ENCODE data around the gene KCNC4.

KCNC4 gene

DNA sequence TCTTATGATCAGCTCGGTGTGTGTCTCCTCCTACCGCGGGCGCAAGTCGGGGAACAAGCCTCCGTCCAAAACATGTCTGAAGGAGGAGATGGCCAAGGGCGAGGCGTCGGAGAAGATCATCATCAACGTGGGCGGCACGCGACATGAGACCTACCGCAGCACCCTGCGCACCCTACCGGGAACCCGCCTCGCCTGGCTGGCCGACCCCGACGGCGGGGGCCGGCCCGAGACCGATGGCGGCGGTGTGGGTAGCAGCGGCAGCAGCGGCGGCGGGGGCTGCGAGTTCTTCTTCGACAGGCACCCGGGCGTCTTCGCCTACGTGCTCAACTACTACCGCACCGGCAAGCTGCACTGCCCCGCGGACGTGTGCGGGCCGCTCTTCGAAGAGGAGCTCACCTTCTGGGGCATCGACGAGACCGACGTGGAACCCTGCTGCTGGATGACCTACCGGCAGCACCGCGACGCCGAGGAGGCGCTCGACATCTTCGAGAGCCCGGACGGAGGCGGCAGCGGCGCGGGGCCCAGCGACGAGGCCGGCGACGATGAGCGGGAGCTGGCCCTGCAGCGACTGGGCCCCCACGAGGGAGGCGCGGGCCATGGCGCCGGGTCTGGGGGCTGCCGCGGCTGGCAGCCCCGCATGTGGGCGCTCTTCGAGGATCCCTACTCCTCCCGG lies 1.5 kb downstream of the KCNC4 start:
- FAIRE-seq (no peak), DNase-seq (ENCODE audit: low spot score) (no peak)

DNA sequence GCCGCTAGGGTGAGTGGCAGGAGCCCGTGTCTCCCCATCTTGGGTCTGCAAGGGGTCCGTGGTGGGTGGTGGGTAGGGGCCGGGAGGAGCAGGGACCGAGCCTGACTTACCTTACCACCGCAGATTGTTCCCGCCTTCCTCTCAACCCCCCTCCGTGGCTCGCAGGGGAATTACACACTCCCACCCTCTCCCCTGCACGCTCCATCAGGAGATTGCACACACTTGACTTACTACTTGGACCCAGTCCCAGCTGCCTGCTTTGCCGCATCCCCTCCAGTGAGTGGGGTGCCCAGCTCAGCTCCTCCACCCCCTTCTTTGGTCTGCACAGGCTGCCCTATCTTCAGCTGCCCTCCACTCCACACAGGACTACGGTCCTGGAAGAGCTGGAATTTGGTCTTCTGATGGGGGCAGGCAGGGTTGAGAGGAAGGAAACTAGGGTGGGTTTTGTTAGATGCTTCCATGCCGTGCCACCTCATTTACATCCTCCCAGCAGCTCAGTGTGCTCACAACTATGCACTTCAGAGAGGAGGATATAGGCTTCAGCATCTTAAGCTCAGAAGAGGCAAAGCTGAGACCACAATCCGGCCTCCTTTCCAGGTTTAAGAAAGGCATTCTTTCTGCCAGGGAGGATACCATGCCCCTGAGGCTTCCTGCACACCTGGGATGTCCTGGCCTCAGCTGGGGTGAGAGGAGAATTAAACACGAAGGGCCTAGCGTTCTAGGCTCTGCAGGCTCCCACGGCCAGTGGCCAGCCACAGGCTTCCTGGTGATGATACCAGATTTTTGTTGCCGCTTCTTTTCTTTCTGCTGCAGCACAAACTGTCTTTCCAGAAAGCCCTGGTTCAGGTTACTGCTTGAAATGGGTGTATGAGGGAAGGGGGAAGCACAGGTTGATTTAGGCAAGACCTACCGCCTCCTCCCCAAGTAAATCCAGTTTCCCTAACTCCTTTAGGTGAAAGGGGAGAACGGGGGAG lies 2.3 kb downstream of the KCNC4 start:
- DNase-seq (ENCODE audit: low spot score) (no peak), FAIRE-seq (no peak)

- DNase-seq (ENCODE audit: low spot score) (no peak), FAIRE-seq (no peak)
Observed at GRCh38 chr1:110213143-110213540, 3.0 kb downstream of the KCNC4 start.

GRCh38 chr1:110214454-110215404 lies 4.6 kb downstream of the KCNC4 start:
- FAIRE-seq, result no peak
- DNase-seq (ENCODE audit: low spot score), result no peak

DNA sequence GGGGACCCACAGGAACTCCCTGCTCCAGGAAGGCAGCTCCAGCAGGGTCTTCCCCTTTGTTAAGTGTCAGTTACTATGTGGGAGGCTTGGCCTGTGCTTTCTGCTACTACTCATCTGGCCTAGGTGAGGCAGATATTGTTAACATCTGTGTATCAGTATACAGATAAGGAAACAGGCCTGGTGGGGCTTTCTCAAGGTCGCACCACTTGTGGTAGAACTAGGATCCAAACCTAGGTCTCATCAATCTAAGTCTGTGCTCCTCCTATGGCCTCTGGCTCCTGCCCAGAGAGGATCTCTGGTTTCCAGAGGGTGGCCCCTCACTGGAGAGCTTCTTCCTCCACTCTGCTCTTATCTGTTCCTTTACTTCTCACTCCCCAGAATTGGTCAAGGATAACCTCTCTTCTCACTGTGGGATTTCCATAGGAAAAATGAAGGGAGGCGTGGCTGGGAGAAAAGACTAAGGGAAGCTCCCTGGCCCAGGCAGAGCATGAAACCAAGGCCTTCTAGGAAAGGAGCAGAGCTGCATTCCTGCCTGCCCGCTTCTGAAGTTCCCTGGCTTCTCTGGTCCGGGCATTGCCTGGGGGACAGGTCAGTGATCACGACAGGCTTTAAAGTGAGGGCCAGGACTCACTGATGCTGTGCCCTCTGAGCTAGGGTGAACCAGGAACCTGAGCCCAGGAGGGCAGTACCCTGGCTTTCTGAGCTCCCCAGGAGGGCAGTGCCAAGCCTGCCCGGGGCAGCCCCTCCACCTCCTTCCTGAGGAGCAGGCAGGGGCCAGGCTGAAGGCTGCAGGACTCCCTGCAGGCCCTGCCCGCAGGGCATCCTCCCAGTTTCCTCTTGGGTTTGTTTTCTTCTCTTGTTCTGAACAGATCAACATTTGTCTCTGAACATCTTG lies 5.8 kb downstream of the KCNC4 start:
- no peak for DNase-seq (ENCODE audit: low spot score)
- FAIRE-seq, result no peak

DNA sequence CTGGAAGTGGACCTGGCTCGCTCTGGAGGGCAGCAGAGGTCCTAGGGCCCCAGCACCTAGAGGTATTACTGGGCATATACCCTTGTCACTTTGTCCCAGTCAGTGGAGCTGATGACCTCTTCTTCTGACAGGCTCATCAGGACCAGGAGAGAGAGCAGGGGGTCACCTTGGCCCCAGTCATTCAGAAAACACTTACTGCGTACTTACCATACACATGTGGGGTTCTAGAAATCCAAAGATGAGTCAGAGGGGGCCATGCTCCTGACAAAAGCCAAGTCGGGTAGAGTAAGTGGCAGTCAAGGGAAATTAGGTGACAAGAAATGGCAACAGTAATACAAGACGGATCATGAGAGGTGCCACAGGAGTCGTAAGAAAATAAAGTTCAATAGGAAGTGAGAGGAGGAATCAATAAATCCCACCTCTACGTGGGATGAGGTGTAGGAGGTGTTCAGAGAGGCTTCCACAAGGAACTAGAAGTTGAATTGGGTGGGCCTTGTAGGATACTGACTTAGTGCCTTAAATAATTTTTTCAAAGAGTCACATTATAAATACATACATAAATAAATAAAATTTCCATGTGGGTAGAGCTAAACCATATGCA lies 6.8 kb downstream of the KCNC4 start:
- FAIRE-seq (no peak), DNase-seq (ENCODE audit: low spot score) (no peak)

- DNase-seq (ENCODE audit: low spot score) (no peak), FAIRE-seq (no peak)
Observed at GRCh38 chr1:110218137-110218536, 8.0 kb downstream of the KCNC4 start.

GRCh38 chr1:110218739-110219138 lies 8.6 kb downstream of the KCNC4 start:
- FAIRE-seq (no peak), DNase-seq (ENCODE audit: low spot score) (no peak)

GRCh38 chr1:110220324-110220723 lies 10.2 kb downstream of the KCNC4 start:
- DNase-seq (ENCODE audit: low spot score) (no peak), FAIRE-seq (no peak)

GRCh38 chr1:110221119-110221518 lies 11.0 kb downstream of the KCNC4 start:
- DNase-seq (ENCODE audit: low spot score) (no peak), FAIRE-seq (no peak)

- FAIRE-seq (no peak), DNase-seq (ENCODE audit: low spot score) (no peak)
Observed at GRCh38 chr1:110223127-110223526, 13.0 kb downstream of the KCNC4 start.

GRCh38 chr1:110223581-110223980 lies 13.5 kb downstream of the KCNC4 start:
- FAIRE-seq (no peak), DNase-seq (ENCODE audit: low spot score) (no peak)

- DNase-seq (ENCODE audit: low spot score) (no peak), FAIRE-seq (no peak)
Observed at GRCh38 chr1:110224240-110224995, 14.3 kb downstream of the KCNC4 start.

DNA sequence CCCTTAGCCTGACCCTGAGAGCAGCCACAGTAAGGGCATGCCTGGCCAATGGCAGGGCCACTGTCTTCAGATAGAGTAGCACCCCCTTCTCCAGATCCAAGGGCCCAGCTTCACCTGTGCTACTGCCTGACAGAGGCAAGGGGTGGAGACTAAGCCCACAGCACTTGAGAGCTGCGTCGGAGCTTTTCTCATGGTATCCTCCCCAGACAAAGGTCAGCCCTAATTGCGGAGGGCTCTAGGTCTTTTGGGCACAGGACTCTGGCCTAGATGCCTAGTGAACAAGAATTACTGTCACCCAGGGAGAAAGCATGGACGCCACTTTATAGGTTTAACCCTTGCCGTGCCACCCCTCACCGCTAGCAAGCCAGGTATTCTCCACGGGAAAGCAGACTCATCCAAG lies 15.1 kb downstream of the KCNC4 start:
- DNase-seq (ENCODE audit: low spot score), result no peak
- FAIRE-seq, result no peak

- FAIRE-seq (no peak), DNase-seq (ENCODE audit: low spot score) (no peak)
Observed at GRCh38 chr1:110225756-110226404, 15.8 kb downstream of the KCNC4 start.

DNA sequence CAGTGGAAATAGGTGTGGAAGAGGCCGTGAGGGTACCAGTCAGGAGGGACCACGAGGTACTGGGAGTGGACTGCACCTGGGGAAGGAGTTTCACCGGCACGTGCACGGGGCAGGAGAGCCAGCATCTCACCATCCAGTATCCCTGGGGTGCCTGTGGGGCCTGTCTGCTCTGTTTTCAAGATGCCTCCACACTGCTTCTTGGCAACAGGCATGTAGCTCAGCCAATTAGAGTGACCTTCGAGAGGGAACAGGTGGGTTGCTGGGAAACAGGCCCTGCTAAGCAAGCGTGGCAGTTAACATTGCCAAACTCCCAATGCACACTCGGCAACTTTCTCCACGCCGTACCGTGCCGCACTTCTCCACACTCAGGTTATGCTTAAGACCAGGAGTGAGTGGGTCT lies 17.7 kb downstream of the KCNC4 start:
- no peak for FAIRE-seq
- DNase-seq (ENCODE audit: low spot score), result no peak

GRCh38 chr1:110228381-110228780 lies 18.3 kb downstream of the KCNC4 start:
- FAIRE-seq (no peak), DNase-seq (ENCODE audit: low spot score) (no peak)

- FAIRE-seq, result no peak
- DNase-seq (ENCODE audit: low spot score), result no peak
Observed at GRCh38 chr1:110228869-110229268, 18.8 kb downstream of the KCNC4 start.
